Activated T-cell treated with anti-CD3 and anti-CD28 coated beads, Interleukin-2, amount 50 U/mL, for 1 hour (primary cell): ENCODE measurements around the gene RXYLT1.
"Not testable (repeated sequence)": the region's sequence is repeated elsewhere in the genome, so short reads cannot be mapped to it uniquely, and the experiment has no call there.

Experiments
- DNase-seq: peaks from one replicate; pipeline ENCODE4 v3.0.0-alpha.2; 2020

Gene RXYLT1

DNA sequence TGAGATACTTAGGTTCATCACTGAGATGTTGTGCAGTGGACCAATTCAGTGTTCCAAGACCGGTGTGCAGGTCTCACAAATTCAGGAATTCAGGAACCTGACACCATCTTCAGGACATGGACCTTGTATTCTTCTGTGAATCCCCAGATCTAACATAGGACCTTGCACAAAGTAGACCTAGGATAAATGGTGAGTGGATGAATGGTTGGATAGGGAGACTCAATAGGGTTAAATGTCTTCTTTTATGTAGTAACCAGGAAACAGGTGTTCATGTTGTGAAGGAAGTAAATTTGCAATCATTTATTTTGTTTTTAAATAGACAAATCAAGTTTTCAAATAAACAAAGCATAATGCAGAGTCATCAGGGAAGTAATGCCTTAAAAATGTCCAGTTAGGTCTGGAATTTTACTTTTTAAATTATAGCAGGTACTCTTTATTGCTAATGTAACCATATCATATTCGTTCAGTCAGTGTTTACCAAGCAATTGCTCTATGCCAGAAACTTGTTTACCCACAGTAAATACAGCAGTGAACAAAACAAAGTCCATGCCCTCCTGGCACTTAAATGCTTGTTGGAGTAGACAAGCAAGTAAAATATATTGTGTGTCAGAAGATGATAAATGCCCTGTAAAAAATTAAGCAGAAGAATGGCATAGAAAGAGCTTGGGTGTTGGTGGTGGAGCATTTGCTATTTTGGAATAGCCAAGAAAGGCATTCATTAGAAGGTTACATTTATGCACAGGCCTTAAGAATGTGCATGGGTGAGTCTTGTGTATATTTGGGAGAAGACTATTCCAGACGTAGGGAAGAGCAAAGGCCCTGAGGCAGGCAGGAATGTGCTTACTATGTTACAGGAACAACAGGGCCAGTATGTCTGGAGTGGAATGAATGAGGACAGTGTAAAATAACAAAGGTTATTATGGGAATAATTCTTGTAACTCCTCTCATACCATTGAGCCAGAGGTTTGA, 26.3 kb downstream of the RXYLT1 start:
- no peak for DNase-seq

DNA sequence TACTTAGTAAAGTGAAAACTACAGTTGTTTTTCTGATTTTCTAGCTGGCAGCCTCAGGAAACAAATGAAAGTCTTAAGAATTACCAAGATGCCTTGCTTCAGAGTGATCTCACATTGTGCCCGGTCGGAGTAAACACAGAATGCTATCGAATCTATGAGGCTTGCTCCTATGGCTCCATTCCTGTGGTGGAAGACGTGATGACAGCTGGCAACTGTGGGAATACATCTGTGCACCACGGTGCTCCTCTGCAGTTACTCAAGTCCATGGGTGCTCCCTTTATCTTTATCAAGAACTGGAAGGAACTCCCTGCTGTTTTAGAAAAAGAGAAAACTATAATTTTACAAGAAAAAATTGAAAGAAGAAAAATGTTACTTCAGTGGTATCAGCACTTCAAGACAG, 28.9 kb downstream of the RXYLT1 start:
- no peak for DNase-seq

DNA sequence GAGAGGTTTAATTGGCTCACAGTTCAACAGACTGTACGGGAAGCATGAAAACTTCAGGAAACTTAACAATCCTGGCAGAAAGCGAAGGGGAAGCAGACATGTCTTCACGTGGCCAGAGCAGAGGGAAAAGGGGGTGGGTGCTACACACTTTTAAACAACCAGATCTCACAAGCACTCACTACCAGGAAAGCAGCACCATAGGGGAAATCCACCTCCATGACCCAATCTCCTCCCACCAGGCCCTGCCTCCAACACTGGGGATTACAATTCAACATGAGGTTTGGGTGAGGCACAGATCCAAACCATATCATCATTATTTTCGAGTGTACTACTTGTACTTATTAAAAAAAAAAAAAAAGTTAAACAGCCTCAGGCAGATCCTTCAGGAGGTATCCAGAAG, 29.9 kb downstream of the RXYLT1 start:
- DNase-seq: no peak

DNA sequence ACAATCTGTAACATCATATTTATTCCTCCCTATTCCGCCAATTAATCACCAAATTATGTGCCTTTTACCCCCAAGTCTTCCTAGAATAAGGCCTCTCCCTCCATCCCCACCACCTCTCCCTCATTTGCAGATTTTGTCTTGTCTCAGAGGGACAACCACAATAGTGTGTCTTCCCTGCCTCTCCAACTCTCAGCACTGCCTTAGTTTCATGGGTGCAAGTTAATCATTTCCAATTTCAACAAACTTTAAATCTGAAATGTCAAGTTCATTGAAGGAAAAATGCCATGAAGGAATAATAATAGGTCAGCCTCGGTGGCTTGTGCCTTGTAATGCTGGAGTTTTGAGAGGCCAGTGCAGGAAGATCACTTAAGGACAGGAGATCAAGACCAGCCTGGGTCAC, 31.6 kb downstream of the RXYLT1 start:
- DNase-seq: no peak

DNA sequence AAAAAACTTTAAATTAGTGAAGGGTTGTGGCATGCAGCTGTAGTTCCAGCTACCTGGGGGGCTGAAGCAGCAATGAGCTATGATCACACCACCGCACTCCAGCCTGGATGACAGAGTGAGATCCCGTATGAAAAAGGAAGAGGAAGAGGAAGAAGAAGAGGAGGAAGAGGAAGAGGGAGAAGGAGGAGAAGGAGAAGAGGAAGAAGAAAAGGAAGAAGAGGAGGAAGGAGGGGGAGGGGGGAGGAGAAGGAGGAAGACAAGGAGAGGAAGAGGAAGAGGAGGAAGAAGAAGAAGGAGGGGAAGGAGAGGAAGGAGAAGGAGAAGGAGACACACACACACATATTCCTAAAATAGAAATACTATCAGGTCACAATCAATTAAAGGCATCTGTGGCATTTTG, 32.0 kb downstream of the RXYLT1 start:
- no peak for DNase-seq

DNA sequence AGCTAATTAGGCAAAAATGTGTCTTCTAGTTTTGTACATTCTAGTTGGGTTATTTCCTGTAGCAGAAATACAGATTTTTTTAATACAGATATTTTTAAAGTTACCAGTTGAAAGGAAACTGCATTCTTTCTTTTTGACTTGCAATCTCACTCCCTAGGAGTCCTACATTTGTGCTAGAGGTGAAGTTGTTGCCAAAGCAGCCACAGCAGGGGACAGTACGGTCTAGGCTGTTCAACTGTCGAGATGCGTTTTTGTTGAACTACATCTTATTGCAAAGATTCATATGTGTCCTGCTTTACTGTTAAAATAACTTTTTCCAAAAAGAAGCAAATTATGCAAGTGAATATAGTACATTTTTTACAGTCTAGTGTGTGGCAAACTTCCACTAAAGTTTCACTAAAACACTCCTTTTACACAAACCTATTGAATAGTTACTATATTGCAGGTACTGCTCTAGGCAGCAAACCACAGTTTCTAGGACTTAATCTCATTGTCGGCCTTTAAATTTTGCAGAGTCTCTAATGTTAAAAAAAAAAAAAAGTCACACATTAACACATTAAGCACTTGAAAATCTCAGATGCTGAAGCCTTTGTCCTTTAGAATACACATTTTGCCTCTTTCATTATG, 34.5 kb downstream of the RXYLT1 start:
- DNase-seq: no peak

DNA sequence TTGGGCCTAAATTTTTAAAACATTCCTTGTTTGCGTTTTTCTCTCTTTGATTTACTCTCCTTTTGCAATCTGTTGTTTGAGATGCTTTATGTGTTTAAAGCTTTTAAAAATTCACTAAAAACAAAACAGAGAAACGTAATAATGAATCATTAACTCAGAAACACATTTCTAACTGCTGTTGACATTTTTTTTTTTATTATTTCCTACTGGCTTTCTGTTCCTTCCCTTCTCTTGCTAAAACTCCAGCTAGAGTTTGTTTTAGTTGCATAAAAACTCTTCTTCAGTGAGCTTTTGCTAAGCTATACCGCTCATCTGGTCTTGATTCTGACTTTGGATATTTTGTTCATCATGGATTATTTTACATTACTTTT, 35.8 kb downstream of the RXYLT1 start:
- DNase-seq: no peak

DNA sequence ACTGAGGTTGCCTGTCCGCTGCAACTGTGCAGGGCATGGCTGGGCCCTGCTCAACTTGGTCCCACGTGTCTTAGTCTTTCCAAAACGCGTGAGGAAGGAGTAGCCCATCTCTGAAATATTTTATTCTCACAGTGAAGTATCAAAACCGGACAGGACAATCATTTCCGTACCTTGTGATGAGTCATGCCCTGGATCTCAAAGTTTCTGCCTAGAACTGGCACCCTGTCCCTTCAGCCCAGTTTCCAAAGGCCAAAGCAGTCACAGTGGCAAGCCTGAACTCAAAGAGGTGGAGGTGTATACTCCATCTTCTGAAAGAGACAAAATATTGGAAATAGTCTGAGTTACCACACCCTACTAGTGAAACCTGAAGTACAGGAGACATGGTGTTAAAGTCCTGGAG, 36.3 kb downstream of the RXYLT1 start:
- DNase-seq: no peak

DNA sequence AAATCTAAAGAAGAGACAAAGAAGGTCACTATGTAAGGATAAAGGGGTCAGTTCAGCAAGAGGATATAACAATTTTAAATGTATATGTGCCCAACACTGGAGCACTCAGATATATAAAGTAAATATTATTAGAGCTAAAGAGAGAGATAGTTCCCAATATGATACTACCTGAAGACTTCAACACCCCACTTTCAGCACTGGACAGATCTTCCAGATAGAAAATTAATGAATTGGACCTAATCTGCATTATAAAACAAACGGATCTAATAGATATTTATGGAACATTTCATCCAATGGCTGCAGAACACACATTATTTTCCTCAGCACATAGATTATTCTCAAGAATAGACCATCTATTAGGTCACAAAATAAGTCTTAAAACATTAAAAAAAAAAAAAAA, 40.7 kb downstream of the RXYLT1 start:
- no peak for DNase-seq

DNA sequence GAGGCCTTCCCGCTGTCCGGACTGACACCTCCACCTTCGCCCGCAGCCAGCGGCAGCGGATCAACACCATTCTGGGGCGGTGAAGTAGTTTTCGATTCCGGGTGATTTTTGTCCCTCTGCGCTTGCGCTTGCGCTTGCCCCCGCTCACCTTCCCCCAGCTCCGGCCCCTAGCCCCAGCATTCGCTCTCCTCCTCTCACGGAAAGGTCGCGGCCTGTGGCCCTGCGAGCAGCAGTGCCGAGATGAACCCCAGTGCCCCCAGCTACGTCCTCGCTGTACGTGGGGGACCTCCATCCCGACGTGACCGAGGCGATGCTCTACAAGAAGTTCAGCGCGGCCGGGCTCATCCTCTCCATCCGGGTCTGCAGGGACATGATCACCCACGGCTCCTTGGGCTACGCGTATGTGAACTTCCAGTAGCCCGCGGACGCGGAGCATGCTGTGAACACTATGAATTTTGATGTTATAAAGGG, 42.1 kb downstream of the RXYLT1 start:
- DNase-seq: no peak

DNA sequence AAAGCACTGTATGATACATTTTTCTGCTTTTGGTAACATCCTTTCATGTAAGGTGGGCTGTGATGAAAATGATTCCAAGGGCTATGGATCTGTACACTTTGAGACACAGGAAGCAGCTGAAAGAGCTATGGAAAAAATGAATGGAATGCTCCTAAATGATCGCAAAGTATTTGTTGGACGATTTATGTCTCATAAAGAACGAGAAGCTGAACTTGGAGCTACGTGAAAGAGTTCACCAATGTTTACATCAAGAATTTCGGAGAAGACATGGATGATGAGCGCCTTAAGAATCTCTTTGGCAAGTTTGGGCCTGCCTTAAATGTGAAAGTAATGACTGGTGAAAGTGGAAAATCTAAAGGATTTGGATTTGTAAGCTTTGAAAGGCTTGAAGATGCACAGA, 42.6 kb downstream of the RXYLT1 start:
- no peak for DNase-seq

DNA sequence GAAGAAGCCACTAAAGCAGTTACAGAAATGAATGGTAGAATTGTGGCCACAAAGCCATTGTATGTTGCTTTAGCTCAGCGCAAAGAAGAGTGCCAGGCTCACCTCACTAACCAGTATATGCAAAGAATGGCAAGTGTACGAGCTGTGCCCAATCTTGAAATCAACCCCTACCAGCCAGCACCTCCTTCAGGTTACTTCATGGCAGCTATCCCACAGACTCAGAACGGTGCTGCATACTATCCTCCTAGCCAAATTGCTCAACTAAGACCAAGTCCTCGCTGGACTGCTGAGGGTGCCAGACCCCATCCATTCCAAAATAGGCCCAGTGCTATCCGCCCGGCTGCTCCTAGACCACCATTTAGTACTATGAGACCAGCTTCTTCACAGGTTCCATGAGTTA, 43.3 kb downstream of the RXYLT1 start:
- DNase-seq: no peak

DNA sequence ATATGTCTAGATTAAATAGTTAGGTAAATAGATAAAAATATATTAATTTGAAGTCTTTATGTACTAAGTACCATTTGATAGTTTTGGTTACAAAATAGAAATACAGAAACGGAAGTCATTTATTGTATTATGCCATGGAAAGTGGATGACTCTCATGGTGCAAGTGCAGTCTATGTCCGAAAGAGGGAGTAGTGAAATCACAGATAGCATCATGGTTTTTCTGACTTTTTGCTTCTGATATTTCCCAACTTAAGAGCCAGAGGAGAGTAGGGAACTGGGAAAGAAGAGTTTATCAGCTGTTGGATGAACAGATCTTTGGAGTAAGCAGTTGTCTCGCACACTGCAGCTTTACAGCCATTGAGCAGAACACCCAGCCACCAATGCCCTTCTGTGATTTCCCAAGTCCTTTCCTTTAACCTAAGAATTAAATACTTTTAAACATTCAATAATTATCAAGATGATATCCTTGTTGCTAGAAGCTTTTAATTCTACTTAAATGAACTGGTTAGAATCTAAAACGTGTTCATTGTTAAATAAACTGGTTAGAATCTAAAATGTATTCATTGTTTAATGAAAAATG, 46.4 kb downstream of the RXYLT1 start:
- no peak for DNase-seq

DNA sequence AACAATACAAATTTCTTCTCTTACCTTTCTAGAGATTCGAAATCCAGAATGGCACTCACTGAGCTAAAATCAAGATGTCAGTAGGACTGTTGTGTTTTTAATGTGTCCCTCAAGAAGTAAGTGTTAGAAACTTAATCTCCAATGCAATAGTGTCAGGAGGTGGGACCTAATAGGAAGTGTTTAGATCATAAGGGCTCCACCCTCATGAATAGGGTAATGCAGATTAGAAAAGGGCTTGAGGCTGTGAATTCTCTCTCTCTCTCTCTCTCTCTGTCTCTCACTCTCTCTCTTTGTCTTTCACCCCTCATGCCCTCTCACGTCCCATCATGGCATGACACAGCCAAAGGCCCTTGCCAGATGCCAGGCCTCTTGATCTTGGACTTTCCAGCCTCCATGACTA, 49.2 kb downstream of the RXYLT1 start:
- no peak for DNase-seq

DNA sequence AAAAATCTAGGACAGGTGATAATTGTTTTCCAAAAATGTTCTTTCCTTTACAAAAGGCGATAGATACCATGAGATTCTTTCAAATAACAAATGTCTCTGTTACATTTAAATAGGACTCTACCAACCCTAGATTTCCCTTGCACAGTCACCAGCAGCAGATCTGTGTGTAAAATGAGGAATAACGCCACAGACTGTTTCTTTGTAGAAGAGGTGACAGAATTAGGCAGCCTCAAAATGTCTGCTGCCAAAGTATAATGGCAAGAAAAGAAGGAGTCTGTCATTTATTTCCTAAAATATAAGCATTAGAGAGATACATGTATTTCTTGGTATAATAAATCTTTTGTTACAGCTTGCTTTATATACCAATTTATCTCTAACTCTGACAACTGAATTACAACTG, 56.3 kb downstream of the RXYLT1 start:
- no peak for DNase-seq

DNA sequence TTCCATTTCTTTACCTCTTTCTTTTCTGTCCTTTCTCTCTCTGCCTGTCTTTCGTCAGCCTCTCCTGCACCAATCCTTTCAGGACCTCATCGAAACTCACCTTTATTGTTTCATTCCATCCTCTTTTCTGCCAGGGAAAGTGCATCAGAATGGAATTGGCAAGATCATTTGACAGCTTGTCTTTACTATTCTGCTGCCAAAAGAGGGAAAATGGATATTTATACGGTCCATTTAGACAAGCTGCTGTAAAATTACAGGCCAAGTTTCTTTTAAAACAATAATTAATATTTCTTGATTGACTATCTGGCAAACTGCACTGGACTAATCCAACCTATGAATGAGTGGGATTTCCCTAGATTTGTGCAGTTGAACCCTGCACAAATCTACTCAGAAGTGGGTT, 57.2 kb downstream of the RXYLT1 start:
- no peak for DNase-seq

DNA sequence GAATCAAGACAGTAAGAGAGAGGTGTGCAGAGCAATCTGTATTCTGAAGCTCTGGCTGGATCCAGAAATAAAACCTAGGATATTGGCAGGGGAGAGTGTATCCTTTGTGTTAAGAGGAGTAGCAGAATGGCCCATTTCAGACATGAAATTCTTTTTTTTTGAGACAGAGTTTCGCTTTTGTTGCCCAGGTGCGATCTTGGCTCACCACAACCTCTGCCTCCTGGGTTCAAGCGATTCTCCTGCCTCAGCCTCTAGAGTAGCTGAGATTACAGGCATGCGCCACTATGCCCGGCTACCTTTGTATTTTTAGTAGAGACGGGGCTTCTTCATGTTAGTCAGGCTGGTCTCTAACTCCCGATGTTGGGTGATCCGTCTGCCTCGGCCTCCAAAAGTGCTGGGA, 58.7 kb downstream of the RXYLT1 start:
- DNase-seq: no peak

DNA sequence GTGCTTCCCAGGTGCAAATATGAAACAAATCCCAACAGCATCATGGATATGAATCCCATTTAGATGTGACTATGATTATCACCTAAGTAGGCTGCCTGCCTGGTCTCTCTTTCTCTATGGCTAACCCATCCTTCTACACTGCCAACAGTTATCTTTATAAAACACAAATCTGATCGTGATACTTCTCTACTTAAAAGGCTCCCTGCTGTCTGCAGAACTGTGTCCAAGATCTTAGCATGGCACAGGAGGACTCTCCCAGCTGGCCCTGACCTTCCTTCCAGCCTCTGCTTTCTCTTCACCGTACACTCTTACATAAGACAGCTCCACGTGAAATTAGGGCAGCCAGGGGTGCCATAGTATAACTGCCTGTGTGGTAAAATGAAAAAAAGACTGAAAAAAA, 61.3 kb downstream of the RXYLT1 start:
- no peak for DNase-seq

DNA sequence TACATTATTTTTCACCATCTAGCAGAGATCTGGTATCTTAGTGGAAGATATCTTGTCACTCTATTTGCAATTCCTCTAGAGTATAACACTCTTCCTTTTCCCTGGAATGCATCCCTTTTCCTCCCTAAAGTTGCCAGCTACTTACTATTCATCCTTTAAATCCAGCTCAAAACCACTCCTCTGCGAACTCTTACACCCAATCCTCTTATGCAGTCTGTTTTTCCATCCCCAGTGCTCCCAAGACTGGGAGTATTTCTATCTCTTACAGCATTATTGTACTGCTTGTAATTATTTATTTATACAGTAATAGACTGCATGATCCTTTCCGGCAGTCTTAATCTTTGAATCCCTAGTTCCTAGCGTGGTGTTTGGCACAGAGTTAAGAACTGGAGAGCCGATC, 61.9 kb downstream of the RXYLT1 start:
- no peak for DNase-seq

DNA sequence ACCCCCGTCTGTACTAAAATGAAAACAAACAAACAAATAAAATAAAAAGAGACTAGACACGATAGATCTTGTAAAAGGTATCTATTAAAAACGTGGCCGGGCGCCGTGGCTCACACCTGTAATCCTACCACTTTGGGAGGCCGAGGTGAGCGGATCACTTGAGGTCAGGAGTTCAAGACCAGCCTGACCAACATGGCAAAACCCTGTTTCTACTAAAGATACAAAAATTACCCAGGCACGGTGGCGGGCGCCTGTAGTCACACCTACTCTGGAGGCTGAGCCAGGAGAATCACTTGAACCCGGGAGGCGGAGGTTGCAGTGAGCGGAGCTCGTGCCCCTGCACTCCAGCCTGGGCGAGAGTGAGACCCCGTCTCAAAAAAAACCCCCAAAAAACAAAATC, 63.0 kb downstream of the RXYLT1 start:
- DNase-seq: not testable (repeated sequence)

DNA sequence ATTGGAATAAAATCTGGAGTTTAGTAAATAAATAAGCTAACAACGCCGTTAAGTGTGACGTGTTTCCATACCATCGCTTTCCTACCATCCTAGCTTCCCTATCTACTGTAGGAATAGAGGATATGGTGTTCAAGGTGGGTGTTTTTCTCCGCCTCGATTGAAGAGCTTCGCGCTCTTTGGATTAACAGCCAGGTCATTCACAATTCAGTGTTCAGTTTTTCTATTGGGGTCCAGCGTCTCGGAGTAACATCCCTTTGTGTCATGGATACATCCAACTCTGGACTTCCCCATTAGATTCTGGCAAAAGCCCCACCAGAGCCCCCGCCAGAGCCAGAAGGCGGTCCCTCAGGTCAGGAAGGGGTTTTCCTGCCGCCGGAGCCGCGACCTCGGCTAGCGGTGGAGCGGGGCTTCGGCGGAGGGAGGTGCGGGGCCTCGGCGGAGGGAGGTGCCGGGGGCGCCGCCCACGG, 63.6 kb downstream of the RXYLT1 start:
- no peak for DNase-seq

DNA sequence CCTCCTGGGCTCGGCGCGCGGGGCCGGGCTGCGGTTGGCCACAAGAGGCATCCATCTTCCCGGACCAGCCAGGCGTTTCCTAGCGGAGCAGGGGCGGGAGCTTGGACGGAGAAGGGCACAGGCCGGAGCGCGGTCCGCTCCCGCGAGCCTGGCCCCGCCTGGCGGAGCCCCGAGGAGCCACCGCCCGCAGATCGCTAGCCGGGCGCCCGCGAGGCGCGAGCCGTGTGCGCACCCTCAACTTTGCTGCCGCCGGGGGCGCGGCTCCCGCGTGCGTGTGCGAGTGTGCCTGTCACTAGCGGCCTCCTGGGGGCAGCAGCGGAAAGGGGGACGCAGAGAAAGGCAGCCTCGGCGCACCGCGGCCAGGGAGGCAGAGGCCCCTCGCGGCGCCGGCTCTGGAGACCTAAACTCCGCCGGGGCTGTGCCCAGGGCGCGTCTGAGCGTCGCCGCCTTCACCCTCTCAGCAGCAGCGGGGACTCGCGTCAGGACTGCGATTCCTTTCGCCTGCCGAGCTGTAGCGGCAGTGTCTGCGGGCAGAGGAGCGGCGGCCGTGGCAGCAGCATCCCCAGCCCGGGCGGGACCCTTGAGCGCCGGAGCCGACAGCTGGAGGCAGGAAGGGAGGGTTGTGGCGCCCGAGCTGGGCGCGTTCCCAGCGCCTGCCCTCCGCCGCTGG, 64.1 kb downstream of the RXYLT1 start:
- peak; percentile 82 for DNase-seq
